ENCODE results near the gene BLOC1S3. TPM values are rescaled to one million over a fixed set of nuclear protein-coding genes. Genes with fewer than 3 reads are reported as not detected.

Gene BLOC1S3
- total and polyA plus RNA-seq, 2 of the 4 experiments (the other 2 are of a cell fraction): 1.1 to 4.9 TPM

DNA sequence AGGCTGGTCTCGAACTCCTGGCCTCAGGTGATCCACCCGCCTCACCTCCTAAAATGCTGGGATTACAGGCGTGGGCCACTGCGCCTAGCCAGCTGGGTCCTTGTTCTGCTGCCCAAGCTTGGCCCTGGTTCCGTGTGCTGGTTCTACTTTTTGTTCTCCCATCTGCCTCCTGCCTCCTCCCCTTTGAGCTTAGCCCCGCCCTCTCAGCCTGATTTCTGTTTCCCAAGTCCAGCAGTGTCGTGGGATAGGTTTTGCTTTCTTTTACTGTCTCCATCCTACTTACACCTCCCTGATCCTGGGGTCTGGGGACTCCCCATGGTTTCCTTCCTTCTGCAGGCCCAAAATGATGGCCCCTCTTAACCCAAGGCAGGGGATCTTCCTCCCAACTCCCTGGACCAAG lies 2.4 kb downstream of the BLOC1S3 start:
- intact Hi-C loops (cut with micrococcal nuclease) (no loop called here), dilution Hi-C loops (cut with HindIII; ENCODE audit: low sequenced_read_pairs, unreplicated experiment) (no loop called here), in situ Hi-C loops (cut with MboI; ENCODE audit: low sequenced_read_pairs) (no loop called here)
- POLR2A ChIA-PET (ENCODE audit: unreplicated experiment): no interaction called here
- no peaks in the 10 kb centered on the region for H3K9me3 ChIP-seq (ENCODE audit: control insufficient read depth, insufficient read depth, low read length)
- DNase-seq: no peak
- H3K56ac ChIP-seq (ENCODE audit: extremely low read depth, insufficient read depth, low read length): no peak overlapping the region
- H3K79me1 ChIP-seq (ENCODE audit: low read depth in 1 of 2, low read length in 2 of 2): peaks cover 11 to 45% of the 10 kb centered on the region in 2 experiments
- H4K91ac ChIP-seq (ENCODE audit: insufficient read depth, low read depth, low read length): no peak overlapping the region
- H2BK20ac ChIP-seq (ENCODE audit: low read depth, low read length): no peak overlapping the region
- H2AK5ac ChIP-seq (ENCODE audit: low read depth, low read length): 0 out of 2 replicates have a peak overlapping the region, but pooled peaks have one; percentile 30
- no peaks in the 10 kb centered on the region for H3K27me3 ChIP-seq (ENCODE audit: control insufficient read depth, insufficient read depth, low read length)
- peaks cover 16% of the 10 kb centered on the region; the same call in 1 of the 2 replicates for H4K20me1 ChIP-seq (ENCODE audit: insufficient read depth, low read length)
- TF ChIP-seq BHLHE40 (IDR thresholded peaks at IDR 0.05; ENCODE audit: low read depth, low read length) (no peak), SMC3 (IDR thresholded peaks at IDR 0.05; ENCODE audit: low read depth, low read length) (no peak), RCOR1 (IDR thresholded peaks at IDR 0.05; ENCODE audit: insufficient replicate concordance, low read length) (no peak), RFX5 (IDR thresholded peaks at IDR 0.05; ENCODE audit: low read depth, low read length) (no peak), MXI1 (IDR thresholded peaks at IDR 0.05; ENCODE audit: borderline replicate concordance, low read depth, low read length) (no peak), NFE2L2 (IDR thresholded peaks at IDR 0.05; ENCODE audit: low read depth, low read length) (no peak), CEBPB (IDR thresholded peaks at IDR 0.05; ENCODE audit: low read depth, low read length) (no peak), RAD21 (IDR thresholded peaks at IDR 0.05; ENCODE audit: low read length) (no peak), MAFK (IDR thresholded peaks at IDR 0.05; ENCODE audit: low read depth, low read length) (no peak), POLR2A (IDR thresholded peaks at IDR 0.05; ENCODE audit: low read depth, low read length) (no peak), CHD1 (IDR thresholded peaks at IDR 0.05; ENCODE audit: low read depth, low read length) (no peak), FOS (IDR thresholded peaks at IDR 0.05; ENCODE audit: low read depth, low read length) (no peak), MAZ (IDR thresholded peaks at IDR 0.05; ENCODE audit: borderline replicate concordance, low read depth, low read length) (no peak)
- TF ChIP-seq, protein P1, sequence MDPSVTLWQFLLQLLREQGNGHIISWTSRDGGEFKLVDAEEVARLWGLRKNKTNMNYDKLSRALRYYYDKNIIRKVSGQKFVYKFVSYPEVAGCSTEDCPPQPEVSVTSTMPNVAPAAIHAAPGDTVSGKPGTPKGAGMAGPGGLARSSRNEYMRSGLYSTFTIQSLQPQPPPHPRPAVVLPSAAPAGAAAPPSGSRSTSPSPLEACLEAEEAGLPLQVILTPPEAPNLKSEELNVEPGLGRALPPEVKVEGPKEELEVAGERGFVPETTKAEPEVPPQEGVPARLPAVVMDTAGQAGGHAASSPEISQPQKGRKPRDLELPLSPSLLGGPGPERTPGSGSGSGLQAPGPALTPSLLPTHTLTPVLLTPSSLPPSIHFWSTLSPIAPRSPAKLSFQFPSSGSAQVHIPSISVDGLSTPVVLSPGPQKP (IDR thresholded peaks at IDR 0.05; ENCODE audit: borderline replicate concordance, low read depth, low read length): no peak
- TF ChIP-seq, protein P2, sequence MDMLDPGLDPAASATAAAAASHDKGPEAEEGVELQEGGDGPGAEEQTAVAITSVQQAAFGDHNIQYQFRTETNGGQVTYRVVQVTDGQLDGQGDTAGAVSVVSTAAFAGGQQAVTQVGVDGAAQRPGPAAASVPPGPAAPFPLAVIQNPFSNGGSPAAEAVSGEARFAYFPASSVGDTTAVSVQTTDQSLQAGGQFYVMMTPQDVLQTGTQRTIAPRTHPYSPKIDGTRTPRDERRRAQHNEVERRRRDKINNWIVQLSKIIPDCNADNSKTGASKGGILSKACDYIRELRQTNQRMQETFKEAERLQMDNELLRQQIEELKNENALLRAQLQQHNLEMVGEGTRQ (IDR thresholded peaks at IDR 0.05; ENCODE audit: low read depth, low read length): no peak
- TF ChIP-seq, protein P3, sequence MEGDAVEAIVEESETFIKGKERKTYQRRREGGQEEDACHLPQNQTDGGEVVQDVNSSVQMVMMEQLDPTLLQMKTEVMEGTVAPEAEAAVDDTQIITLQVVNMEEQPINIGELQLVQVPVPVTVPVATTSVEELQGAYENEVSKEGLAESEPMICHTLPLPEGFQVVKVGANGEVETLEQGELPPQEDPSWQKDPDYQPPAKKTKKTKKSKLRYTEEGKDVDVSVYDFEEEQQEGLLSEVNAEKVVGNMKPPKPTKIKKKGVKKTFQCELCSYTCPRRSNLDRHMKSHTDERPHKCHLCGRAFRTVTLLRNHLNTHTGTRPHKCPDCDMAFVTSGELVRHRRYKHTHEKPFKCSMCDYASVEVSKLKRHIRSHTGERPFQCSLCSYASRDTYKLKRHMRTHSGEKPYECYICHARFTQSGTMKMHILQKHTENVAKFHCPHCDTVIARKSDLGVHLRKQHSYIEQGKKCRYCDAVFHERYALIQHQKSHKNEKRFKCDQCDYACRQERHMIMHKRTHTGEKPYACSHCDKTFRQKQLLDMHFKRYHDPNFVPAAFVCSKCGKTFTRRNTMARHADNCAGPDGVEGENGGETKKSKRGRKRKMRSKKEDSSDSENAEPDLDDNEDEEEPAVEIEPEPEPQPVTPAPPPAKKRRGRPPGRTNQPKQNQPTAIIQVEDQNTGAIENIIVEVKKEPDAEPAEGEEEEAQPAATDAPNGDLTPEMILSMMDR (conservative IDR thresholded peaks at IDR 0.05; ENCODE audit: low read depth, low read length): no peak
- no peak overlapping the region for H2BK5ac ChIP-seq (ENCODE audit: low read depth, low read length, poor library complexity, severe bottlenecking)
- H3K36me3 ChIP-seq (ENCODE audit: control insufficient read depth, insufficient read depth, low read length): peaks cover 4% of the 10 kb centered on the region; the same call in 1 of the 2 replicates
- H2BK120ac ChIP-seq (ENCODE audit: low read depth, low read length): no peak overlapping the region
- H3K4me3 ChIP-seq (ENCODE audit: insufficient read depth, low read depth, low read length): no peak overlapping the region
- no peak overlapping the region for H4K5ac ChIP-seq (ENCODE audit: low read depth, low read length)
- H2BK15ac ChIP-seq (ENCODE audit: low read depth, low read length): no peak overlapping the region
- H3K9ac ChIP-seq (ENCODE audit: low read depth, low read length): no peak overlapping the region
- peaks cover 4% of the 10 kb centered on the region; the same call in 1 of the 2 replicates for H3K4me1 ChIP-seq (ENCODE audit: control insufficient read depth, insufficient read depth, low read length)
- H3K23ac ChIP-seq (ENCODE audit: low read depth, low read length): no peak overlapping the region
- H3K9me1 ChIP-seq (ENCODE audit: insufficient read depth, low read length): 0 out of 2 replicates have a peak, but pooled peaks cover 12% of the 10 kb centered on the region
- BruUV-seq (replicated peaks): no TSS peak
- no peak overlapping the region for H3K4ac ChIP-seq (ENCODE audit: low read depth, low read length)
- H3K4me2 ChIP-seq (ENCODE audit: low read depth, low read length): no peak overlapping the region
- no peak for ATAC-seq (ENCODE audit: low read depth)
- no peak overlapping the region for H3K27ac ChIP-seq (ENCODE audit: insufficient read depth, low read length)
- H4K8ac ChIP-seq (ENCODE audit: low read depth in 2 of 2, low read length in 2 of 2): no peak overlapping the region
- 94% methylated on average over 5 of the region's 7 CpGs; no CpG with 5 or more reads in 1 of the 2 experiments for WGBS, 2 experiments (ENCODE audit: extremely low coverage in 2 of 2, insufficient read length in 1 of 2)
- H2AFZ ChIP-seq (replicated peaks; ENCODE audit: low read length, poor library complexity): no peak overlapping the region
- no peak overlapping the region for H3K18ac ChIP-seq (ENCODE audit: low read depth, low read length)
- H2AK9ac ChIP-seq (replicated peaks; ENCODE audit: low read depth, low read length, poor library complexity): no peak overlapping the region
- no peak overlapping the region for H3K14ac ChIP-seq (replicated peaks; ENCODE audit: low read depth, low read length)
- CTCF ChIA-PET: no interaction called here
